ENCODE results near the gene GTF2F2. TPM values are rescaled to one million over a fixed set of nuclear protein-coding genes. Genes with fewer than 3 reads are reported as not detected.

GTF2F2 gene
- total RNA-seq, 1 experiment from 2014 or later = 40.1 TPM

DNA sequence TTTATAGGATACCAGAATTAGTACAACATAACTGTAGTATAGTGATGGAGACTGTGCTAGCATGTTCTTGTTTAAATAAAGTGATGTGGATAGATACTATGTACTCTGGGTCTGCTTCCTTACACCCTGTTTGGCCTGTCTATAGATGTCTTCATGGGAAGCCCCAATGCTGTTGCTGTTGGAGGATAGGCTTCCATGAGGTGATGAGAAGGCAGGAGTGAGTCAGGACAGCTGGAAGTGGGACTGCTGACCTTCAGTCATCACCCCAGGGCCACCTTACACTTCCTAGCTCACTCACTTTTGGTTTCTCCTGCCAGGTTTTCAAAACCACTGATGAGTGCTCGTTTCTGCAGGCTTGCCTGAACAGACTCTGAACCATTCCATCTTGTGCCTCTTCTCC is 76.3 kb downstream of the GTF2F2 start (continued):
- TF ChIP-seq, protein P1, sequence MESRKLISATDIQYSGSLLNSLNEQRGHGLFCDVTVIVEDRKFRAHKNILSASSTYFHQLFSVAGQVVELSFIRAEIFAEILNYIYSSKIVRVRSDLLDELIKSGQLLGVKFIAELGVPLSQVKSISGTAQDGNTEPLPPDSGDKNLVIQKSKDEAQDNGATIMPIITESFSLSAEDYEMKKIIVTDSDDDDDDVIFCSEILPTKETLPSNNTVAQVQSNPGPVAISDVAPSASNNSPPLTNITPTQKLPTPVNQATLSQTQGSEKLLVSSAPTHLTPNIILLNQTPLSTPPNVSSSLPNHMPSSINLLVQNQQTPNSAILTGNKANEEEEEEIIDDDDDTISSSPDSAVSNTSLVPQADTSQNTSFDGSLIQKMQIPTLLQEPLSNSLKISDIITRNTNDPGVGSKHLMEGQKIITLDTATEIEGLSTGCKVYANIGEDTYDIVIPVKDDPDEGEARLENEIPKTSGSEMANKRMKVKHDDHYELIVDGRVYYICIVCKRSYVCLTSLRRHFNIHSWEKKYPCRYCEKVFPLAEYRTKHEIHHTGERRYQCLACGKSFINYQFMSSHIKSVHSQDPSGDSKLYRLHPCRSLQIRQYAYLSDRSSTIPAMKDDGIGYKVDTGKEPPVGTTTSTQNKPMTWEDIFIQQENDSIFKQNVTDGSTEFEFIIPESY (IDR thresholded peaks at IDR 0.05; ENCODE audit: extremely low read depth, insufficient replicate concordance, low read length) = no peak
- TF ChIP-seq EZH2 (IDR thresholded peaks at IDR 0.05) = no peak
- no peak for TF ChIP-seq TCF7L2 (IDR thresholded peaks at IDR 0.05; ENCODE audit: borderline replicate concordance, extremely low read depth, insufficient read depth, insufficient read length)
- no peak for TF ChIP-seq JUND (IDR thresholded peaks at IDR 0.05)
- no peak for TF ChIP-seq POLR2A (IDR thresholded peaks at IDR 0.05; ENCODE audit: borderline replicate concordance, extremely low read depth, insufficient read depth, insufficient read length)
- no peak for TF ChIP-seq POLR2AphosphoS5 (IDR thresholded peaks at IDR 0.05; ENCODE audit: low read depth, low read length)
- no peak for TF ChIP-seq FOSL1 (IDR thresholded peaks at IDR 0.05; ENCODE audit: low read depth)
- no peak for TF ChIP-seq SIN3A (IDR thresholded peaks at IDR 0.05; ENCODE audit: low read depth)
- TF ChIP-seq, protein P2, sequence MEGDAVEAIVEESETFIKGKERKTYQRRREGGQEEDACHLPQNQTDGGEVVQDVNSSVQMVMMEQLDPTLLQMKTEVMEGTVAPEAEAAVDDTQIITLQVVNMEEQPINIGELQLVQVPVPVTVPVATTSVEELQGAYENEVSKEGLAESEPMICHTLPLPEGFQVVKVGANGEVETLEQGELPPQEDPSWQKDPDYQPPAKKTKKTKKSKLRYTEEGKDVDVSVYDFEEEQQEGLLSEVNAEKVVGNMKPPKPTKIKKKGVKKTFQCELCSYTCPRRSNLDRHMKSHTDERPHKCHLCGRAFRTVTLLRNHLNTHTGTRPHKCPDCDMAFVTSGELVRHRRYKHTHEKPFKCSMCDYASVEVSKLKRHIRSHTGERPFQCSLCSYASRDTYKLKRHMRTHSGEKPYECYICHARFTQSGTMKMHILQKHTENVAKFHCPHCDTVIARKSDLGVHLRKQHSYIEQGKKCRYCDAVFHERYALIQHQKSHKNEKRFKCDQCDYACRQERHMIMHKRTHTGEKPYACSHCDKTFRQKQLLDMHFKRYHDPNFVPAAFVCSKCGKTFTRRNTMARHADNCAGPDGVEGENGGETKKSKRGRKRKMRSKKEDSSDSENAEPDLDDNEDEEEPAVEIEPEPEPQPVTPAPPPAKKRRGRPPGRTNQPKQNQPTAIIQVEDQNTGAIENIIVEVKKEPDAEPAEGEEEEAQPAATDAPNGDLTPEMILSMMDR (IDR thresholded peaks at IDR 0.05 in 2 of 3, conservative IDR thresholded peaks at IDR 0.05 in 1 of 3; ENCODE audit: borderline replicate concordance in 1 of 3, insufficient read depth in 1 of 3, low read depth in 2 of 3, low read length in 2 of 3) = no peak

DNA sequence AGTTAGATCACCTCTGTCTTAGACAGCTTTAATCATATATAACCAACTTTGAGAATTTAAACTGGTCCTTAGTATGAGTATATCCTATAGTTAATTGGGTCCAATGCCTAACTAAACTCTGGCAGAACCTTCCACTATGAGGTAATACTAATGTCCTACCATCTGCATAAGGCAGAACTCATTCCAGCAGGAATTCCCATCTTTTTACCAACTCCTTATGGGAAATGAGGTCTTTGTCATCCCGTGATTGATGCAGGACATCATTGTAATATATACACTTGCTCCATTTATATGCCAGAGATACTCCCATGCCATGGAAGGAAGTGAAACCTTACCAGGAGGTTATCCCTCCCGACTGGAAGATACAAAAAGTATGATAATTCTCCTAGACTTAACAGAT is 77.7 kb downstream of the GTF2F2 start:
- ATAC-seq (no peak), DNase-seq (ENCODE audit: low read depth, low spot score) (no peak)
- Histone ChIP-seq H3K9me3 (ENCODE audit: control insufficient read depth in 1 of 2, insufficient read depth in 1 of 2, low read depth in 1 of 2, low read length in 2 of 2) (no peaks in the 10 kb centered on the region), H3K9me2 (ENCODE audit: insufficient read depth) (no peaks in the 10 kb centered on the region), H4K20me1 (ENCODE audit: insufficient read depth) (no peaks in the 10 kb centered on the region), H3K79me2 (ENCODE audit: insufficient read depth, low read length) (peaks cover 45% of the 10 kb centered on the region), H3K4me3 (replicated peaks in 1 of 2; ENCODE audit: low read depth in 1 of 2, low read length in 2 of 2) (no peak overlapping the region), H3K4me1 (ENCODE audit: control insufficient read depth in 1 of 2, insufficient read depth in 2 of 2, low read length in 2 of 2) (peaks cover 0 to 16% of the 10 kb centered on the region in 2 experiments; a peak in 1 of 4 replicates), H3K9ac (ENCODE audit: low read length) (no peak overlapping the region), H3K4me2 (ENCODE audit: low read length) (no peak overlapping the region), H2AFZ (ENCODE audit: low read depth, low read length, poor library complexity, severe bottlenecking) (no peak overlapping the region), H3K36me3 (ENCODE audit: control insufficient read depth in 1 of 2, insufficient read depth in 2 of 2, low read length in 2 of 2) (no peaks in the 10 kb centered on the region), H3K27me3 (ENCODE audit: insufficient read depth, low read length) (no peaks in the 10 kb centered on the region), H3K27ac (ENCODE audit: low read depth, low read length) (no peak overlapping the region)
- RAD21 ChIA-PET (ENCODE audit: low non-redundant PET in 1 of 2, low total read pairs in 2 of 2, uncharacterized antibody in 2 of 2, unreplicated experiment in 2 of 2) = no interaction called here
- CTCF ChIA-PET = no interaction called here
- intact Hi-C loops (cut with micrococcal nuclease) = no loop called here
- no TSS peak for BruUV-seq (replicated peaks)
- TF ChIP-seq ZFX (IDR thresholded peaks at IDR 0.05) (no peak), CEBPB (IDR thresholded peaks at IDR 0.05; ENCODE audit: low read depth) (no peak)
- POLR2A ChIA-PET = no interaction called here

Measured in HCT116 (cell line).